Panc1 (cell line): ENCODE measurements around the gene PROSER3. TPM values are rescaled to one million over a fixed set of nuclear protein-coding genes. Genes with fewer than 3 reads are reported as not detected.

Experiments
- ATAC-seq: fragments of 200-7000 bp; cut with Tn5 transposase; 2 replicates; pipeline ENCODE4 v1.9.1; 2020; ENCODE audit warnings: mild to moderate bottlenecking, moderate library complexity
- BruUV-seq: library from RNA; stranded (reverse); fragments of 400-500 nt; replicated peaks from 2 replicates; lab custom pipeline; 2021; lab: Mats Ljungman, UMichigan
- CTCF ChIA-PET: fragments of 300-600 bp; sonication (Branson Sonifier 250); formaldehyde crosslinking; loops from one replicate; lab custom pipeline; 2022; ENCODE audit warnings: antibody characterized with exemption; lab: Charles Lee
- POLR2A ChIA-PET: fragments of 300-600 bp; sonication (Branson Sonifier 250); formaldehyde crosslinking; loops from one replicate; lab custom pipeline; 2022; ENCODE audit warnings: antibody characterized with exemption; lab: Charles Lee
- DNase-seq: peaks from one replicate; pipeline ENCODE4 v3.0.0-alpha.2; 2010; ENCODE audit warnings: low read depth, low spot score
- H3K27ac ChIP-seq: 2 replicates; pipeline ENCODE4 v1.5.1; 2011; ENCODE audit warnings: mild to moderate bottlenecking, low read length, inconsistent platforms
- H3K27me3 ChIP-seq: fragments of 200-500 bp; sonication (Bioruptor generic); 2 replicates; pipeline ENCODE4 v1.6.0; 2014; ENCODE audit warnings: low read length, inconsistent platforms; ENCODE audit not compliant: control insufficient read depth, insufficient read depth
- H3K36me3 ChIP-seq: fragments of 200-500 bp; sonication (Bioruptor generic); 2 replicates; pipeline ENCODE4 v1.5.1; 2014; ENCODE audit warnings: inconsistent platforms, mild to moderate bottlenecking, low read length, moderate library complexity; ENCODE audit not compliant: control insufficient read depth, insufficient read depth
- H3K4me1 ChIP-seq: 2 replicates; pipeline ENCODE4 v1.5.1; 2011; ENCODE audit warnings: inconsistent platforms, mild to moderate bottlenecking, low read length, moderate library complexity; ENCODE audit not compliant: control insufficient read depth, insufficient read depth
- H3K4me3 ChIP-seq, 2 experiments: 2 replicates each; pipeline ENCODE4 v1.5.1; 2011 to 2012; ENCODE audit warnings: low read depth in 2 of 2, low read length in 2 of 2, mild to moderate bottlenecking in 2 of 2, inconsistent platforms in 1 of 2, moderate library complexity in 1 of 2
- H3K9me3 ChIP-seq: fragments of 200-500 bp; sonication (Bioruptor generic); 2 replicates; pipeline ENCODE4 v1.5.1; 2014; ENCODE audit warnings: low read depth, mild to moderate bottlenecking, inconsistent platforms, low read length, moderate library complexity; ENCODE audit not compliant: control insufficient read depth, insufficient read depth
- POLR2AphosphoS5 ChIP-seq: IDR thresholded peaks from 2 replicates; pipeline ENCODE4 v1.6.1; 2012; ENCODE audit warnings: mild to moderate bottlenecking, low read depth, low read length, moderate library complexity
- SIN3A ChIP-seq: IDR thresholded peaks from 2 replicates; pipeline ENCODE4 v1.6.1; 2012; ENCODE audit warnings: low read depth, mild to moderate bottlenecking, low read length, moderate library complexity, borderline replicate concordance; ENCODE audit not compliant: insufficient read depth
- TCF7L2 ChIP-seq: IDR thresholded peaks from 2 replicates; pipeline ENCODE4 v1.6.1; 2011; ENCODE audit warnings: mild to moderate bottlenecking, low read depth, low read length, inconsistent platforms
- in situ Hi-C: cut with HindIII; loops from 2 replicates; pipeline ENCODE4 v1.10.0; 2016; ENCODE audit warnings: low sequenced_read_pairs, low pct_unique_long_range_greater_than_20kb
- intact Hi-C: fragments of 100-400 bp; cut with micrococcal nuclease; formaldehyde crosslinking; loops from one replicate; pipeline ENCODE4 v1.10.0; 2022; ENCODE audit not compliant: unreplicated experiment
- total RNA-seq: library from RNA; stranded (reverse); gene quantifications from one replicate; pipeline ENCODE4 v1.2.1, GENCODE V29; 2021; ENCODE audit not compliant: unreplicated experiment
- TF ChIP-seq, protein P1 (sequence below): fragments of 450-650 bp; IDR thresholded peaks from 2 replicates; pipeline ENCODE4 v1.5.1; 2017; ENCODE audit warnings: mild to moderate bottlenecking
- TF ChIP-seq, protein P2 (sequence below), 2 experiments: IDR thresholded peaks; 2 replicates each; pipeline ENCODE4 v1.6.1; 2011 to 2012; ENCODE audit warnings: low read depth in 2 of 2, control low read depth in 1 of 2, low read length in 1 of 2, mild to moderate bottlenecking in 1 of 2, moderate library complexity in 1 of 2; ENCODE audit not compliant: insufficient read depth in 1 of 2

Gene PROSER3
- total RNA-seq, 1 experiment from 2014 or later = 63.9 TPM

- no peak overlapping the region for H3K4me3 ChIP-seq
- H3K4me1 ChIP-seq = peaks cover 11% of the 10 kb centered on the region; the same call in 1 of the 2 replicates
- in situ Hi-C loops = no loop called here
- ATAC-seq (no peak), DNase-seq (no peak)
- ChIA-PET POLR2A (no interaction called here), CTCF (no interaction called here)
- TF ChIP-seq, protein P1, sequence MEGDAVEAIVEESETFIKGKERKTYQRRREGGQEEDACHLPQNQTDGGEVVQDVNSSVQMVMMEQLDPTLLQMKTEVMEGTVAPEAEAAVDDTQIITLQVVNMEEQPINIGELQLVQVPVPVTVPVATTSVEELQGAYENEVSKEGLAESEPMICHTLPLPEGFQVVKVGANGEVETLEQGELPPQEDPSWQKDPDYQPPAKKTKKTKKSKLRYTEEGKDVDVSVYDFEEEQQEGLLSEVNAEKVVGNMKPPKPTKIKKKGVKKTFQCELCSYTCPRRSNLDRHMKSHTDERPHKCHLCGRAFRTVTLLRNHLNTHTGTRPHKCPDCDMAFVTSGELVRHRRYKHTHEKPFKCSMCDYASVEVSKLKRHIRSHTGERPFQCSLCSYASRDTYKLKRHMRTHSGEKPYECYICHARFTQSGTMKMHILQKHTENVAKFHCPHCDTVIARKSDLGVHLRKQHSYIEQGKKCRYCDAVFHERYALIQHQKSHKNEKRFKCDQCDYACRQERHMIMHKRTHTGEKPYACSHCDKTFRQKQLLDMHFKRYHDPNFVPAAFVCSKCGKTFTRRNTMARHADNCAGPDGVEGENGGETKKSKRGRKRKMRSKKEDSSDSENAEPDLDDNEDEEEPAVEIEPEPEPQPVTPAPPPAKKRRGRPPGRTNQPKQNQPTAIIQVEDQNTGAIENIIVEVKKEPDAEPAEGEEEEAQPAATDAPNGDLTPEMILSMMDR = no peak
- TF ChIP-seq TCF7L2 (no peak), POLR2AphosphoS5 (no peak), SIN3A (no peak)
- TF ChIP-seq, protein P2, sequence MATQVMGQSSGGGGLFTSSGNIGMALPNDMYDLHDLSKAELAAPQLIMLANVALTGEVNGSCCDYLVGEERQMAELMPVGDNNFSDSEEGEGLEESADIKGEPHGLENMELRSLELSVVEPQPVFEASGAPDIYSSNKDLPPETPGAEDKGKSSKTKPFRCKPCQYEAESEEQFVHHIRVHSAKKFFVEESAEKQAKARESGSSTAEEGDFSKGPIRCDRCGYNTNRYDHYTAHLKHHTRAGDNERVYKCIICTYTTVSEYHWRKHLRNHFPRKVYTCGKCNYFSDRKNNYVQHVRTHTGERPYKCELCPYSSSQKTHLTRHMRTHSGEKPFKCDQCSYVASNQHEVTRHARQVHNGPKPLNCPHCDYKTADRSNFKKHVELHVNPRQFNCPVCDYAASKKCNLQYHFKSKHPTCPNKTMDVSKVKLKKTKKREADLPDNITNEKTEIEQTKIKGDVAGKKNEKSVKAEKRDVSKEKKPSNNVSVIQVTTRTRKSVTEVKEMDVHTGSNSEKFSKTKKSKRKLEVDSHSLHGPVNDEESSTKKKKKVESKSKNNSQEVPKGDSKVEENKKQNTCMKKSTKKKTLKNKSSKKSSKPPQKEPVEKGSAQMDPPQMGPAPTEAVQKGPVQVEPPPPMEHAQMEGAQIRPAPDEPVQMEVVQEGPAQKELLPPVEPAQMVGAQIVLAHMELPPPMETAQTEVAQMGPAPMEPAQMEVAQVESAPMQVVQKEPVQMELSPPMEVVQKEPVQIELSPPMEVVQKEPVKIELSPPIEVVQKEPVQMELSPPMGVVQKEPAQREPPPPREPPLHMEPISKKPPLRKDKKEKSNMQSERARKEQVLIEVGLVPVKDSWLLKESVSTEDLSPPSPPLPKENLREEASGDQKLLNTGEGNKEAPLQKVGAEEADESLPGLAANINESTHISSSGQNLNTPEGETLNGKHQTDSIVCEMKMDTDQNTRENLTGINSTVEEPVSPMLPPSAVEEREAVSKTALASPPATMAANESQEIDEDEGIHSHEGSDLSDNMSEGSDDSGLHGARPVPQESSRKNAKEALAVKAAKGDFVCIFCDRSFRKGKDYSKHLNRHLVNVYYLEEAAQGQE (IDR thresholded peaks at IDR 0.05; ENCODE audit: insufficient read depth in 1 of 2, low read depth in 2 of 2, low read length in 1 of 2) = no peak
- intact Hi-C loops = no loop called here
- H3K36me3 ChIP-seq = no peaks in the 10 kb centered on the region
- H3K27ac ChIP-seq = no peak overlapping the region
- BruUV-seq = no TSS peak
- H3K9me3 ChIP-seq = no peaks in the 10 kb centered on the region
- no peaks in the 10 kb centered on the region for H3K27me3 ChIP-seq
These were observed 21.1 kb downstream of the PROSER3 start for GRCh38 chr19:35779033-35779432.

DNA sequence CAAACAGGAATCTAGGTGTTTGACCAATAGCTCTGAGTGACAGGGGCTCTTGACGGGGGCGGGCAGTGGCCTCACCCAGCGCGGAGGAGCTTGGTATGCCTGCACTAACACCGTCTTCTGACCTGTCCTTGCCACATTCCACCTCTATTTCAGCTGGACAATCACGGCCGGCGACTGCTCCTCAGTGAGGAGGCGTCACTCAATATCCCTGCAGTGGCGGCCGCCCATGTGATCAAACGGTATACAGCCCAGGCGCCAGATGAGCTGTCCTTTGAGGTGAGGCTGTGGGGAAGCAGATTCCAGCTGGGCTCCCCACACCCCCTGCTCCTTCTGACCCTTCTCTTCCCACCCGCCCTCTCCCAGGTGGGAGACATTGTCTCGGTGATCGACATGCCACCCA, 22.1 kb downstream of the PROSER3 start:
- in situ Hi-C loops = no loop called here
- no TSS peak for BruUV-seq
- TF ChIP-seq, protein P1 = no peak
- TF ChIP-seq SIN3A (no peak), TCF7L2 (no peak), POLR2AphosphoS5 (no peak)
- TF ChIP-seq, protein P2 (IDR thresholded peaks at IDR 0.05; ENCODE audit: insufficient read depth in 1 of 2, low read depth in 2 of 2, low read length in 1 of 2) = no peak
- Histone ChIP-seq H3K4me1 (peaks cover 7% of the 10 kb centered on the region; the same call in 1 of the 2 replicates), H3K27me3 (no peaks in the 10 kb centered on the region), H3K9me3 (no peaks in the 10 kb centered on the region), H3K36me3 (no peaks in the 10 kb centered on the region), H3K4me3 (no peak overlapping the region), H3K27ac (no peak overlapping the region)
- ChIA-PET CTCF (no interaction called here), POLR2A (no interaction called here)
- intact Hi-C loops = no loop called here
- ATAC-seq = no peak
- no peak for DNase-seq
